Lower lobe of right lung (tissue), 2 donors: Measurements from ENCODE around the gene C16orf46. TPM values are rescaled to one million over a fixed set of nuclear protein-coding genes. Genes with fewer than 3 reads are reported as not detected.

ENCODE experiments used
- ATAC-seq, 2 donors: fragments of 200-7000 bp; cut with Tn5 transposase; one replicate each; pipeline ENCODE4 v1.9.1; 2020 to 2022; ENCODE audit warnings: mild to moderate bottlenecking in 2 of 2, moderate library complexity in 2 of 2
- DNase-seq: peaks from one replicate; pipeline ENCODE4 v3.0.0-alpha.2; 2020
- H3K27ac ChIP-seq: fragments of 200-600 bp; one replicate; pipeline ENCODE4 v1.8.0; 2022
- H3K27me3 ChIP-seq: fragments of 200-600 bp; one replicate; pipeline ENCODE4 v1.8.0; 2022; ENCODE audit warnings: low read depth
- H3K36me3 ChIP-seq: fragments of 200-600 bp; one replicate; pipeline ENCODE4 v1.8.0; 2022; ENCODE audit warnings: mild to moderate bottlenecking
- H3K4me1 ChIP-seq: fragments of 200-600 bp; one replicate; pipeline ENCODE4 v1.8.0; 2022
- H3K4me3 ChIP-seq: fragments of 200-600 bp; one replicate; pipeline ENCODE4 v1.8.0; 2022; ENCODE audit warnings: mild to moderate bottlenecking
- H3K9me3 ChIP-seq: fragments of 200-600 bp; one replicate; pipeline ENCODE4 v1.8.0; 2022
- CTCF ChIP-seq: fragments of 200-600 bp; IDR thresholded peaks from one replicate; pipeline ENCODE4 v1.8.0; 2022; ENCODE audit warnings: antibody characterized with exemption, mild to moderate bottlenecking
- intact Hi-C: fragments of 100-400 bp; cut with DNase I; formaldehyde crosslinking; loops from one replicate; pipeline ENCODE4 v1.11.0; 2022
- total RNA-seq: library from RNA; stranded (reverse); fragmentation: NEBNext Ultra II Directional; extraction: Animal tissue kit (Norgen Biotek cat#: 25700); gene quantifications from one replicate; pipeline ENCODE4 v1.2.1, GENCODE V29; 2021
- donor health status: DM: no; HTN: yes; CAD: no; lungs with severe emphysema.

Gene C16orf46
- total RNA-seq, 1 donor from 2014 or later, result not detected

GRCh38 chr16:81099958-81100357, 22.9 kb upstream of the C16orf46 start:
- no peaks in the 10 kb centered on the region for H3K27me3 ChIP-seq
- no peak for DNase-seq
- no peak overlapping the region for H3K27ac ChIP-seq
- ATAC-seq, result no peak
- TF ChIP-seq CTCF, result no peak
- peaks cover 11% of the 10 kb centered on the region for H3K4me1 ChIP-seq
- intact Hi-C loops, result no loop called here
- no peaks in the 10 kb centered on the region for H3K9me3 ChIP-seq
- H3K4me3 ChIP-seq, result no peak overlapping the region
- no peaks in the 10 kb centered on the region for H3K36me3 ChIP-seq

GRCh38 chr16:81097230-81097629, 20.2 kb upstream of the C16orf46 start:
- intact Hi-C loops, result no loop called here
- Histone ChIP-seq H3K36me3 (no peaks in the 10 kb centered on the region), H3K27ac (peak overlapping the region; percentile 50), H3K27me3 (no peaks in the 10 kb centered on the region), H3K4me3 (no peak overlapping the region), H3K9me3 (no peaks in the 10 kb centered on the region), H3K4me1 (peaks cover 16% of the 10 kb centered on the region)
- TF ChIP-seq CTCF, result no peak
- ATAC-seq (no peak), DNase-seq (no peak)

GRCh38 chr16:81096715-81097208, 19.7 kb upstream of the C16orf46 start:
- Histone ChIP-seq H3K4me1 (peaks cover 16% of the 10 kb centered on the region), H3K27ac (peak overlapping the region; percentile 50), H3K36me3 (no peaks in the 10 kb centered on the region), H3K27me3 (no peaks in the 10 kb centered on the region), H3K9me3 (no peaks in the 10 kb centered on the region), H3K4me3 (peak overlapping the region; percentile 90)
- DNase-seq (no peak), ATAC-seq (no peak)
- TF ChIP-seq CTCF, result no peak
- intact Hi-C loops, result no loop called here

GRCh38 chr16:81095953-81096714, 19.1 kb upstream of the C16orf46 start, which contains the start of gene GCSH:
Gene GCSH (minus strand): TSS chr16:81096395. CDS start chr16:81096278, 117 bp downstream.
- H3K4me3 ChIP-seq, result peak within 1 kb of the TSS; percentile 90
- DNase-seq (peak; percentile 100), ATAC-seq (peak; percentile 100)
- H3K27ac ChIP-seq, result peak within 1 kb of the TSS; percentile 88
- H3K27me3 ChIP-seq, result no peaks in the 10 kb centered on the region
- H3K36me3 ChIP-seq, result no peaks in the 10 kb centered on the region
- H3K4me1 ChIP-seq, result peaks cover 16% of the 10 kb centered on the region
- intact Hi-C loops, result no loop called here
- TF ChIP-seq CTCF, result no peak
- no peaks in the 10 kb centered on the region for H3K9me3 ChIP-seq

- Histone ChIP-seq H3K27me3 (no peaks in the 10 kb centered on the region), H3K36me3 (no peaks in the 10 kb centered on the region), H3K4me1 (peaks cover 16% of the 10 kb centered on the region), H3K27ac (peak overlapping the region; percentile 88), H3K9me3 (no peaks in the 10 kb centered on the region), H3K4me3 (peak overlapping the region; percentile 90)
- ATAC-seq, result peak in 1 of 2 donors; percentile 9
- intact Hi-C loops, result no loop called here
- no peak for DNase-seq
- no peak for TF ChIP-seq CTCF
Observed at GRCh38 chr16:81095653-81095952, 18.6 kb upstream of the C16orf46 start.
